H7 (cell line): ENCODE data around the gene SLC25A45. TPM values are rescaled to one million over a fixed set of nuclear protein-coding genes. Genes with fewer than 3 reads are reported as not detected.
"Not testable (repeated sequence)": the region's sequence is repeated elsewhere in the genome, so short reads cannot be mapped to it uniquely, and the experiment has no call there.

ENCODE experiments used
- DNase-seq: peaks from one replicate; pipeline ENCODE4 v3.0.0; 2012
- H3K27me3 ChIP-seq: 2 replicates; pipeline ENCODE4 v1.6.0; 2011; ENCODE audit warnings: mild to moderate bottlenecking, low read length; ENCODE audit not compliant: control insufficient read depth, insufficient read depth
- H3K36me3 ChIP-seq: replicated peaks from 2 replicates; pipeline ENCODE4 v1.5.1; 2011; ENCODE audit warnings: low read length; ENCODE audit not compliant: control insufficient read depth, insufficient read depth
- H3K4me3 ChIP-seq: 2 replicates; pipeline ENCODE4 v1.5.1; 2011; ENCODE audit warnings: low read depth, mild to moderate bottlenecking, control low read depth, low read length, moderate library complexity; ENCODE audit not compliant: insufficient read depth
- total RNA-seq: library from RNA; depleted of rRNA; stranded (reverse); fragments of >200 nt; shearing (Covaris generic); gene quantifications from 2 replicates; pipeline ENCODE4 v1.2.3, GENCODE V29; 2014

SLC25A45 gene
- total RNA-seq, 1 experiment from 2014 or later: 0.73 TPM

GRCh38 chr11:65416841-65417701 is 34.6 kb upstream of the SLC25A45 start:
- Histone ChIP-seq H3K27me3 (no peaks in the 10 kb centered on the region), H3K36me3 (no peaks in the 10 kb centered on the region), H3K4me3 (no peak overlapping the region)
- DNase-seq: peak; percentile 66

GRCh38 chr11:65416341-65416824 is 33.9 kb upstream of the SLC25A45 start:
- Histone ChIP-seq H3K36me3 (no peaks in the 10 kb centered on the region), H3K27me3 (no peaks in the 10 kb centered on the region), H3K4me3 (no peak overlapping the region)
- DNase-seq: peak; percentile 98

GRCh38 chr11:65415499-65416340 is 33.3 kb upstream of the SLC25A45 start:
- DNase-seq: peak; percentile 51
- Histone ChIP-seq H3K36me3 (peaks cover 1% of the 10 kb centered on the region; the same call in 1 of the 2 replicates), H3K4me3 (no peak overlapping the region), H3K27me3 (no peaks in the 10 kb centered on the region)

- no peak for DNase-seq
- H3K27me3 ChIP-seq: no peaks in the 10 kb centered on the region
- H3K36me3 ChIP-seq: peaks cover 1% of the 10 kb centered on the region; the same call in 1 of the 2 replicates
- H3K4me3 ChIP-seq: no peak overlapping the region
Measured at GRCh38 chr11:65414776-65415498, 32.5 kb upstream of the SLC25A45 start.

- DNase-seq, H3K27me3 ChIP-seq, H3K36me3 ChIP-seq, H3K4me3 ChIP-seq: not testable (repeated sequence)
Measured at GRCh38 chr11:65413077-65413664, 30.7 kb upstream of the SLC25A45 start.

GRCh38 chr11:65412271-65413076 is 30.0 kb upstream of the SLC25A45 start:
- H3K27me3 ChIP-seq: no peaks in the 10 kb centered on the region
- no peak overlapping the region for H3K4me3 ChIP-seq
- DNase-seq: peak; percentile 20
- H3K36me3 ChIP-seq: peaks cover 3% of the 10 kb centered on the region

GRCh38 chr11:65411681-65412070 is 29.2 kb upstream of the SLC25A45 start:
- peaks cover 3% of the 10 kb centered on the region for H3K36me3 ChIP-seq
- H3K4me3 ChIP-seq: no peak overlapping the region
- peak; percentile 23 for DNase-seq
- no peaks in the 10 kb centered on the region for H3K27me3 ChIP-seq

GRCh38 chr11:65410936-65411680 is 28.7 kb upstream of the SLC25A45 start:
- Histone ChIP-seq H3K4me3 (no peak overlapping the region), H3K27me3 (no peaks in the 10 kb centered on the region), H3K36me3 (peaks cover 3% of the 10 kb centered on the region)
- peak; percentile 42 for DNase-seq

- DNase-seq: no peak
- no peak overlapping the region for H3K4me3 ChIP-seq
- no peaks in the 10 kb centered on the region for H3K27me3 ChIP-seq
- H3K36me3 ChIP-seq: peaks cover 6% of the 10 kb centered on the region
Measured at GRCh38 chr11:65404638-65405339, 22.3 kb upstream of the SLC25A45 start.

GRCh38 chr11:65404210-65404609 is 21.8 kb upstream of the SLC25A45 start:
- H3K4me3 ChIP-seq: no peak overlapping the region
- peaks cover 5% of the 10 kb centered on the region for H3K36me3 ChIP-seq
- no peak for DNase-seq
- H3K27me3 ChIP-seq: no peaks in the 10 kb centered on the region

GRCh38 chr11:65403607-65404121 is 21.2 kb upstream of the SLC25A45 start:
- no peaks in the 10 kb centered on the region for H3K27me3 ChIP-seq
- peaks cover 5% of the 10 kb centered on the region for H3K36me3 ChIP-seq
- DNase-seq: no peak
- no peak overlapping the region for H3K4me3 ChIP-seq

GRCh38 chr11:65402790-65403189 is 20.3 kb upstream of the SLC25A45 start:
- H3K4me3 ChIP-seq: no peak overlapping the region
- H3K27me3 ChIP-seq: no peaks in the 10 kb centered on the region
- peaks cover 5% of the 10 kb centered on the region for H3K36me3 ChIP-seq
- no peak for DNase-seq
